HG03378 (cell line): Measurements from ENCODE around the gene RSPO4.
"Not testable (repeated sequence)": the region's sequence is repeated elsewhere in the genome, so short reads cannot be mapped to it uniquely, and the experiment has no call there.

Source experiments
- ATAC-seq: cut with Tn5 transposase; IDR thresholded peaks from one replicate; pipeline ENCODE4 v1.9.1; 2021; ENCODE audit warnings: mild to moderate bottlenecking, moderate library complexity; ENCODE audit not compliant: unreplicated experiment

RSPO4 gene

GRCh38 chr20:1005452-1006027 lies 3.4 kb upstream of the RSPO4 start:
- ATAC-seq: no peak

- no peak for ATAC-seq
These were observed 2.0 kb upstream of the RSPO4 start for GRCh38 chr20:1003920-1004697.

- ATAC-seq: no peak
These were observed 811 bp upstream of the RSPO4 start for GRCh38 chr20:1002682-1003561.

GRCh38 chr20:1001116-1001515 lies 995 bp downstream of the RSPO4 start:
- ATAC-seq: no peak

- no peak for ATAC-seq
These were observed 3.8 kb downstream of the RSPO4 start for GRCh38 chr20:998231-998830.

- ATAC-seq: no peak
These were observed 4.6 kb downstream of the RSPO4 start for GRCh38 chr20:997486-997885.

GRCh38 chr20:997016-997415 lies 5.1 kb downstream of the RSPO4 start:
- no peak for ATAC-seq

- ATAC-seq: no peak
These were observed 6.9 kb downstream of the RSPO4 start for GRCh38 chr20:995170-995569.

- ATAC-seq: no peak
These were observed 9.1 kb downstream of the RSPO4 start for GRCh38 chr20:992801-993535.

GRCh38 chr20:991850-992249 lies 10.3 kb downstream of the RSPO4 start:
- ATAC-seq: no peak

- no peak for ATAC-seq
These were observed 11.7 kb downstream of the RSPO4 start for GRCh38 chr20:990293-990959.

- no peak for ATAC-seq
These were observed 13.8 kb downstream of the RSPO4 start for GRCh38 chr20:988272-988671.

- ATAC-seq: no peak
These were observed 14.4 kb downstream of the RSPO4 start for GRCh38 chr20:987677-988076.

- no peak for ATAC-seq
These were observed 15.3 kb downstream of the RSPO4 start for GRCh38 chr20:986733-987355.

- not testable (repeated sequence) for ATAC-seq
These were observed 17.1 kb downstream of the RSPO4 start for GRCh38 chr20:984994-985393.

- ATAC-seq: no peak
These were observed 19.4 kb downstream of the RSPO4 start for GRCh38 chr20:982754-983153.

GRCh38 chr20:977021-977420 lies 25.1 kb downstream of the RSPO4 start:
- no peak for ATAC-seq

- no peak for ATAC-seq
These were observed 26.1 kb downstream of the RSPO4 start for GRCh38 chr20:976033-976432.

- no peak for ATAC-seq
These were observed 28.3 kb downstream of the RSPO4 start for GRCh38 chr20:973785-974194.

- no peak for ATAC-seq
These were observed 29.9 kb downstream of the RSPO4 start for GRCh38 chr20:972256-972655.
